Measurements from ENCODE around the gene NOX3.

Gene NOX3

GRCh38 chr6:155381673-155382337 is 73.8 kb downstream of the NOX3 start:
- TF ChIP-seq, protein P1, sequence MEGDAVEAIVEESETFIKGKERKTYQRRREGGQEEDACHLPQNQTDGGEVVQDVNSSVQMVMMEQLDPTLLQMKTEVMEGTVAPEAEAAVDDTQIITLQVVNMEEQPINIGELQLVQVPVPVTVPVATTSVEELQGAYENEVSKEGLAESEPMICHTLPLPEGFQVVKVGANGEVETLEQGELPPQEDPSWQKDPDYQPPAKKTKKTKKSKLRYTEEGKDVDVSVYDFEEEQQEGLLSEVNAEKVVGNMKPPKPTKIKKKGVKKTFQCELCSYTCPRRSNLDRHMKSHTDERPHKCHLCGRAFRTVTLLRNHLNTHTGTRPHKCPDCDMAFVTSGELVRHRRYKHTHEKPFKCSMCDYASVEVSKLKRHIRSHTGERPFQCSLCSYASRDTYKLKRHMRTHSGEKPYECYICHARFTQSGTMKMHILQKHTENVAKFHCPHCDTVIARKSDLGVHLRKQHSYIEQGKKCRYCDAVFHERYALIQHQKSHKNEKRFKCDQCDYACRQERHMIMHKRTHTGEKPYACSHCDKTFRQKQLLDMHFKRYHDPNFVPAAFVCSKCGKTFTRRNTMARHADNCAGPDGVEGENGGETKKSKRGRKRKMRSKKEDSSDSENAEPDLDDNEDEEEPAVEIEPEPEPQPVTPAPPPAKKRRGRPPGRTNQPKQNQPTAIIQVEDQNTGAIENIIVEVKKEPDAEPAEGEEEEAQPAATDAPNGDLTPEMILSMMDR (IDR thresholded peaks at IDR 0.05; ENCODE audit: low read depth, low read length): no peak
- peak; percentile 31 for DNase-seq (ENCODE audit: low read depth, low spot score)

DNA sequence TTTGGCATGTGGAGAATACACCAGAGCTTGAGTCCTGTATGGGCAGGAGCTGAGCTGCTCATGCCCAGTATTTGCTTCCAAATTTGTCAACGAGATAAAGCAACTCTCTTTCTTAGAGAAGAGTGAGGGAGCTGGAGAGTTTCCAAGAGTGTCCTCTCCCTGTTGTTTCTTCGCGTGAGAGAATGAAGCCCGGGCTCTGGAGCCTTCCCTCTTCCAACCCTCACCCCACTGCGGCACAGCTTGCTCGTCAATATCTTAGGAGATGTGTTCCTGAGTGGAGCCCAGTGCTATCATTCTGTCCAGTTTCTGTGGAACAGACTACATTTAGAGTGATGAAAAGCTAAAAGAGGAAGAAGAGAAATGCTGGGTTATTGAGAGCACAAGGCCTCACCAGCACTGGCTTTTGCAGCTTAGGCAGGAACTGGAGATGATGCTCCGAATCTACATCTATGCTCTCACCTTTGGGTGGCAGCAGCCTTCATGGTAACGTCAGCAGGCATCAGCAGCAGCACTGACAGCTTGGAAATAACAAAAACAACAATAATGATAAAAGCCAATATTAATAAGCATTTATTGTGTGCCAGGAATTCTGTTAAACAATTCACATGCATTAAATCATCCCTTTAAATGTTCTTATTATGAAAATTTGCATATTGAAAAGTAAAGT is 74.8 kb downstream of the NOX3 start:
- no peak for DNase-seq (ENCODE audit: low read depth, low spot score)
- H3K4me3 ChIP-seq (ENCODE audit: low read depth, low read length): no peak overlapping the region
- in situ Hi-C loops (cut with HindIII; ENCODE audit: low sequenced_read_pairs): no loop called here
- TF ChIP-seq, protein P1 (IDR thresholded peaks at IDR 0.05; ENCODE audit: low read depth, low read length): no peak

More at GRCh38 chr6:155381673-155382337, 73.8 kb downstream of the NOX3 start:
- H3K4me3 ChIP-seq (ENCODE audit: low read depth, low read length): no peak overlapping the region
- in situ Hi-C loops (cut with HindIII; ENCODE audit: low sequenced_read_pairs): no loop called here

DNA sequence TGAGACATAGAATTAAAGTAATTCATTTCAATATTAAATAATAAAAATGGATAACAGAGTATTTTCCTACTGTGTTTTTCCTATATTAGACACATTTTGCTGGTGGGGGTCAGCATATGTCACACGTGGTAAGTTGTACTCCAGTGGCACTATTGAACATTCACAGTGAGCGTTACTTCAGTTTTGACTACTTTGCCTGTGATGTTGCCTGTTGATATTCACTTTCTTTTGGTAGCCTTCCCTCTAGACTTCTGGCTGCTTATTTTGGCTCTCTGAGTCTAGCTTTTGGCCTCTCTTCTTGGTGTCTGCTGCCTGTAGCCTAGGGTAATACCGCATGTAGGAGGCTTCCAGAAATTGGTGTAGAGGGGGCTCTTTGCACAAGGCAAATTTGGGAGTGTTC is 76.9 kb downstream of the NOX3 start:
- H3K4me3 ChIP-seq (ENCODE audit: low read depth, low read length): no peak overlapping the region
- DNase-seq (ENCODE audit: low read depth, low spot score): no peak
- TF ChIP-seq, protein P1 (IDR thresholded peaks at IDR 0.05; ENCODE audit: low read depth, low read length): no peak
- in situ Hi-C loops (cut with HindIII; ENCODE audit: low sequenced_read_pairs): no loop called here

DNA sequence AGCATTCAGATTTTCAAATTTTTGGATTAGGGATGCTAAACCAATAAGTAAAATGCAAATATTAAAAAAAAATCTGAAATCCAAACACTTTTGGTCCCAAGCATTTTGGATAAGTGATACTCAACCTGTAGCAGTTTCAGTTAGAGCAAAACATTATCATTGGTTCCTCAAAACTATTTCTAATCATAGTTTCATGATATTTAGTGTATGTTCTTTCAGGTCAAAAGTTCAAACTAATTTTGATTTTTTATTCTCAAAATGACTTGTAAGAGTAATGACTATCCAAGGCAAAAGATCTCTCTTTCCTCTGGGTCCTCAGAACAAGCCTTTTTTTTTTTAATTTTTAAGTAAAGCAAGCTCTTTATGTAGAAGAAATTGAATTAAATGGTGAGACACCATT is 77.4 kb downstream of the NOX3 start:
- no peak for DNase-seq (ENCODE audit: low read depth, low spot score)
- no peak overlapping the region for H3K4me3 ChIP-seq (ENCODE audit: low read depth, low read length)
- in situ Hi-C loops (cut with HindIII; ENCODE audit: low sequenced_read_pairs): no loop called here
- TF ChIP-seq, protein P1 (IDR thresholded peaks at IDR 0.05; ENCODE audit: low read depth, low read length): no peak

DNA sequence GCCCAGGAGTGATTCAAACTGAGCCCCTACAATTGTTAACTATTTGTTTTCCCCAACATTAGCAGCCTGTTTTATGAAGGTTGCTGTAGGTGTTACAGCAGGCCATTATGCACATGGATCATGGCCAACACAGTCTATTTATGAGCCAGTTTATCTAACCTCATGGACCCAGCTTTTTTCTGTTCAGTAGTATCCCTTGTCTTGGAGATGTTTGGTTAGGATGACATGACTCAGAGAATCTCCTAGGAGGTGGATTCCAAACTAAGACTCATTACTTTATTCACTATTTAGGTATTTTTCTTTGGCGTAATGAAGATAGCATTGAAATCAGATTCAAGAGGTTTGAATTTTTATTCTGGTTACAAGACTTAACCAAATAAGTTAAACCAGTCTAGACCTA is 78.6 kb downstream of the NOX3 start:
- DNase-seq (ENCODE audit: low read depth, low spot score): peak; percentile 92
- in situ Hi-C loops (cut with HindIII; ENCODE audit: low sequenced_read_pairs): no loop called here
- TF ChIP-seq, protein P1 (IDR thresholded peaks at IDR 0.05; ENCODE audit: low read depth, low read length): no peak
- no peak overlapping the region for H3K4me3 ChIP-seq (ENCODE audit: low read depth, low read length)

DNA sequence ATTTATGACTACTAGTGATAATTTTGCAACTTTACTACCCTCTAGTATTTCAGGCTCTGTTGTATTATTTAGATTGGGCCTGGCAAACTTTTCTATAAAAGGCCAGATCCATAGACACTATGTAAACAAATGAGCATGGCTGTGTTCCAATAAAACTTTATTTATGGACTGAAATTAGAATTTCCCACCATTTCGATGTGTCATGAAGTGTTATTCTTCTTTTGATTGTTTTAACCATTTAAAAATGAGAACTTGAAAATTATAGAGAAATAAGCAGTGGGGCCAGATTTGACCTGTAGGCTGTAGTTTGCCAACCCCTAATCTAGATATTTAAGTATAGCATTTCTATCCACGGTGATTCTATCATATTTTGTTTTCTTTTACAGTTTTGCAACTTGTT is 79.8 kb downstream of the NOX3 start:
- in situ Hi-C loops (cut with HindIII; ENCODE audit: low sequenced_read_pairs): no loop called here
- TF ChIP-seq, protein P1 (IDR thresholded peaks at IDR 0.05; ENCODE audit: low read depth, low read length): no peak
- DNase-seq (ENCODE audit: low read depth, low spot score): no peak
- H3K4me3 ChIP-seq (ENCODE audit: low read depth, low read length): no peak overlapping the region

All from astrocyte of the spinal cord (primary cell).